Activated CD4-positive, alpha-beta T cell treated with anti-CD3 and anti-CD28 coated beads, Interleukin-10, Interleukin-2, amounts not matched to agents 100 ng/mL and 50 ng/mL, durations not matched to agents 16 hours and 8 hours (primary cell): Measurements from ENCODE around the gene RELN.
A peak's percentile ranks its signal among the peaks of the same experiment; 100 is the strongest.
"Not testable (repeated sequence)": the region's sequence is repeated elsewhere in the genome, so short reads cannot be mapped to it uniquely, and the experiment has no call there.

Experiments used
- DNase-seq: peaks from one replicate; pipeline ENCODE4 v3.0.0-alpha.2; 2020

Gene RELN

GRCh38 chr7:103940382-103941268 is 48.8 kb downstream of the RELN start:
- no peak for DNase-seq

- no peak for DNase-seq
These were observed 51.8 kb downstream of the RELN start for GRCh38 chr7:103937680-103938079.

- DNase-seq = no peak
These were observed 52.9 kb downstream of the RELN start for GRCh38 chr7:103936558-103936957.

GRCh38 chr7:103934508-103934907 is 55.0 kb downstream of the RELN start:
- DNase-seq = no peak

- DNase-seq = no peak
These were observed 57.1 kb downstream of the RELN start for GRCh38 chr7:103932389-103932788.

GRCh38 chr7:103929901-103930311 is 59.6 kb downstream of the RELN start:
- DNase-seq = no peak

GRCh38 chr7:103928581-103928980 is 60.9 kb downstream of the RELN start:
- DNase-seq = no peak

GRCh38 chr7:103924184-103924583 is 65.3 kb downstream of the RELN start:
- no peak for DNase-seq

GRCh38 chr7:103922407-103922806 is 67.1 kb downstream of the RELN start:
- no peak for DNase-seq

- DNase-seq = no peak
These were observed 67.8 kb downstream of the RELN start for GRCh38 chr7:103921692-103922091.

- DNase-seq = no peak
These were observed 70.1 kb downstream of the RELN start for GRCh38 chr7:103919272-103919868.

GRCh38 chr7:103918631-103919271 is 70.7 kb downstream of the RELN start:
- DNase-seq = no peak

- peak; percentile 3 for DNase-seq
These were observed 73.6 kb downstream of the RELN start for GRCh38 chr7:103915680-103916357.

- DNase-seq = no peak
These were observed 75.1 kb downstream of the RELN start for GRCh38 chr7:103914147-103914899.

- DNase-seq = no peak
These were observed 76.4 kb downstream of the RELN start for GRCh38 chr7:103912891-103913605.

GRCh38 chr7:103911015-103911414 is 78.4 kb downstream of the RELN start:
- DNase-seq = not testable (repeated sequence)

GRCh38 chr7:103905997-103906396 is 83.5 kb downstream of the RELN start:
- no peak for DNase-seq

GRCh38 chr7:103902917-103903316 is 86.5 kb downstream of the RELN start:
- DNase-seq = no peak

- not testable (repeated sequence) for DNase-seq
These were observed 92.6 kb downstream of the RELN start for GRCh38 chr7:103896826-103897225.

- no peak for DNase-seq
These were observed 94.5 kb downstream of the RELN start for GRCh38 chr7:103894656-103895596.

- no peak for DNase-seq
These were observed 96.1 kb downstream of the RELN start for GRCh38 chr7:103893350-103893749.
